Astrocyte (in vitro differentiated cells and primary cell): Measurements from ENCODE around the gene ATXN1L. TPM values are rescaled to one million over a fixed set of nuclear protein-coding genes. Genes with fewer than 3 reads are reported as not detected.

Source experiments
- DNase-seq: peaks from one replicate; pipeline ENCODE4 v3.0.0-alpha.2; 2010; ENCODE audit warnings: low read depth
- FAIRE-seq: peaks from 2 replicates; lab custom pipeline; 2011; peaks lifted over from hg19 to GRCh38; lab: Jason Lieb, UNC
- H2AFZ ChIP-seq: 2 replicates; pipeline ENCODE4 v1.6.0; 2012; ENCODE audit warnings: low read depth, low read length, inconsistent platforms
- H3K27ac ChIP-seq: 2 replicates; pipeline ENCODE4 v1.5.1; 2011; ENCODE audit warnings: low read depth, low read length, inconsistent platforms
- H3K27me3 ChIP-seq: 2 replicates; pipeline ENCODE4 v1.6.0; 2011; ENCODE audit warnings: low read length, inconsistent platforms; ENCODE audit not compliant: insufficient read depth
- H3K36me3 ChIP-seq: 2 replicates; pipeline ENCODE4 v1.5.1; 2011; ENCODE audit warnings: low read length, inconsistent platforms; ENCODE audit not compliant: insufficient read depth
- H3K4me1 ChIP-seq: 2 replicates; pipeline ENCODE4 v1.5.1; 2011; ENCODE audit warnings: low read length, inconsistent platforms; ENCODE audit not compliant: insufficient read depth
- H3K4me2 ChIP-seq: 2 replicates; pipeline ENCODE4 v1.6.0; 2012; ENCODE audit warnings: low read length, inconsistent platforms
- H3K4me3 ChIP-seq: 2 replicates; pipeline ENCODE4 v1.5.1; 2011; ENCODE audit warnings: low read depth, mild to moderate bottlenecking, low read length, inconsistent platforms; ENCODE audit not compliant: insufficient read depth
- H3K79me2 ChIP-seq: 2 replicates; pipeline ENCODE4 v1.6.0; 2012; ENCODE audit warnings: mild to moderate bottlenecking, low read length, inconsistent platforms; ENCODE audit not compliant: insufficient read depth
- H3K9ac ChIP-seq: 2 replicates; pipeline ENCODE4 v1.6.0; 2012; ENCODE audit warnings: mild to moderate bottlenecking, low read length, inconsistent platforms
- H3K9me3 ChIP-seq: 2 replicates; pipeline ENCODE4 v1.5.1; 2012; ENCODE audit warnings: low read depth, mild to moderate bottlenecking, low read length, inconsistent platforms; ENCODE audit not compliant: insufficient read depth
- H4K20me1 ChIP-seq: 2 replicates; pipeline ENCODE4 v1.6.0; 2012; ENCODE audit warnings: low read length, inconsistent platforms; ENCODE audit not compliant: insufficient read depth
- H3K27ac Mint-ChIP-seq: one replicate; pipeline ENCODE4 v1.8.0; 2021; ENCODE audit warnings: mild to moderate bottlenecking, mixed read lengths; ENCODE audit not compliant: unreplicated experiment
- H3K27me3 Mint-ChIP-seq: one replicate; pipeline ENCODE4 v1.8.0; 2021; ENCODE audit warnings: low read depth, mixed read lengths; ENCODE audit not compliant: unreplicated experiment
- H3K36me3 Mint-ChIP-seq: one replicate; pipeline ENCODE4 v1.8.0; 2021; ENCODE audit warnings: low read depth, mixed read lengths; ENCODE audit not compliant: unreplicated experiment
- H3K4me1 Mint-ChIP-seq: one replicate; pipeline ENCODE4 v1.8.0; 2021; ENCODE audit warnings: low read depth, mixed read lengths; ENCODE audit not compliant: unreplicated experiment
- H3K4me3 Mint-ChIP-seq: one replicate; pipeline ENCODE4 v1.8.0; 2021; ENCODE audit warnings: mild to moderate bottlenecking, moderate library complexity, mixed read lengths; ENCODE audit not compliant: unreplicated experiment
- H3K9me3 Mint-ChIP-seq: one replicate; pipeline ENCODE4 v1.8.0; 2021; ENCODE audit warnings: mild to moderate bottlenecking, mixed read lengths; ENCODE audit not compliant: unreplicated experiment
- CTCF ChIP-seq: IDR thresholded peaks from 2 replicates; pipeline ENCODE4 v1.5.1; 2011; ENCODE audit warnings: low read depth, mild to moderate bottlenecking, inconsistent platforms, low read length, moderate library complexity; ENCODE audit not compliant: insufficient read depth
- EZH2 ChIP-seq: IDR thresholded peaks from 2 replicates; pipeline ENCODE4 v1.6.1; 2012; ENCODE audit warnings: mild to moderate bottlenecking, low read length, inconsistent platforms; ENCODE audit not compliant: insufficient read depth
- total RNA-seq: library from RNA; stranded (reverse); gene quantifications from 2 replicates; pipeline ENCODE4 v1.2.1, GENCODE V29; 2021

ATXN1L gene
- total RNA-seq, 1 donor from 2014 or later: 32.7 TPM

GRCh38 chr16:71848622-71849021 lies 2.8 kb downstream of the ATXN1L start:
- peaks cover 7% of the 10 kb centered on the region for H3K4me1 ChIP-seq
- TF ChIP-seq EZH2 (no peak), CTCF (no peak)
- H3K27me3 ChIP-seq: no peaks in the 10 kb centered on the region
- H3K79me2 ChIP-seq: peaks cover 55% of the 10 kb centered on the region
- DNase-seq: no peak
- H3K27me3 Mint-ChIP-seq: no peaks in the 10 kb centered on the region
- H3K4me2 ChIP-seq: no peak overlapping the region
- H4K20me1 ChIP-seq: peaks cover 46% of the 10 kb centered on the region
- H3K9me3 ChIP-seq: no peaks in the 10 kb centered on the region
- H3K27ac Mint-ChIP-seq: no peak overlapping the region
- FAIRE-seq: no peak
- H3K9me3 Mint-ChIP-seq: no peaks in the 10 kb centered on the region
- no peak overlapping the region for H3K4me3 ChIP-seq
- peaks cover 16% of the 10 kb centered on the region for H3K36me3 ChIP-seq
- no peak overlapping the region for H3K4me3 Mint-ChIP-seq
- no peak overlapping the region for H2AFZ ChIP-seq
- peaks cover 8% of the 10 kb centered on the region for H3K4me1 Mint-ChIP-seq
- H3K27ac ChIP-seq: no peak overlapping the region
- peaks cover 28% of the 10 kb centered on the region for H3K36me3 Mint-ChIP-seq
- no peak overlapping the region for H3K9ac ChIP-seq

- no peaks in the 10 kb centered on the region for H3K9me3 Mint-ChIP-seq
- Histone ChIP-seq H3K79me2 (peaks cover 72% of the 10 kb centered on the region), H3K27ac (no peak overlapping the region), H3K4me2 (no peak overlapping the region), H4K20me1 (peaks cover 72% of the 10 kb centered on the region), H3K36me3 (peaks cover 18% of the 10 kb centered on the region), H3K4me3 (no peak overlapping the region), H3K9me3 (no peaks in the 10 kb centered on the region), H3K4me1 (peaks cover 5% of the 10 kb centered on the region), H2AFZ (no peak overlapping the region), H3K9ac (no peak overlapping the region), H3K27me3 (no peaks in the 10 kb centered on the region)
- peaks cover 22% of the 10 kb centered on the region for H3K4me1 Mint-ChIP-seq
- FAIRE-seq: no peak
- peaks cover 36% of the 10 kb centered on the region for H3K36me3 Mint-ChIP-seq
- H3K4me3 Mint-ChIP-seq: no peak overlapping the region
- no peaks in the 10 kb centered on the region for H3K27me3 Mint-ChIP-seq
- TF ChIP-seq EZH2: no peak
- no peak for TF ChIP-seq CTCF
- H3K27ac Mint-ChIP-seq: no peak overlapping the region
- no peak for DNase-seq
Measured at GRCh38 chr16:71851746-71852145, 6.0 kb downstream of the ATXN1L start.

GRCh38 chr16:71852158-71852557 lies 6.4 kb downstream of the ATXN1L start:
- Mint-ChIP-seq H3K36me3 (peaks cover 38% of the 10 kb centered on the region), H3K27ac (no peak overlapping the region), H3K9me3 (no peaks in the 10 kb centered on the region), H3K27me3 (no peaks in the 10 kb centered on the region), H3K4me3 (no peak overlapping the region), H3K4me1 (peaks cover 20% of the 10 kb centered on the region)
- H3K4me1 ChIP-seq: peaks cover under 1% of the 10 kb centered on the region
- no peaks in the 10 kb centered on the region for H3K27me3 ChIP-seq
- DNase-seq (no peak), FAIRE-seq (no peak)
- H3K4me2 ChIP-seq: no peak overlapping the region
- peaks cover 69% of the 10 kb centered on the region for H4K20me1 ChIP-seq
- no peaks in the 10 kb centered on the region for H3K9me3 ChIP-seq
- no peak overlapping the region for H3K4me3 ChIP-seq
- no peak overlapping the region for H3K27ac ChIP-seq
- H3K79me2 ChIP-seq: peaks cover 68% of the 10 kb centered on the region
- H3K9ac ChIP-seq: no peak overlapping the region
- no peak for TF ChIP-seq CTCF
- TF ChIP-seq EZH2: no peak
- peaks cover 19% of the 10 kb centered on the region for H3K36me3 ChIP-seq
- H2AFZ ChIP-seq: no peak overlapping the region
